Liver (tissue), 3 donors: Measurements from ENCODE around the gene USF2.

ENCODE experiments used
- ATF3 ChIP-seq: IDR thresholded peaks from 2 replicates; pipeline ENCODE4 v1.6.1; 2016; ENCODE audit warnings: antibody characterized with exemption
- CTCF ChIP-seq: fragments of 150-350 bp; IDR thresholded peaks from 2 replicates; pipeline ENCODE4 v1.5.1; 2017; ENCODE audit warnings: improper control_type of control experiment, low read depth, low read length; ENCODE audit not compliant: missing input control
- EGR1 ChIP-seq, 2 donors: IDR thresholded peaks; 2 replicates each; pipeline ENCODE4 v1.6.1; 2016 to 2018; ENCODE audit warnings: antibody characterized with exemption in 2 of 2, low read depth in 2 of 2
- FOXA1 ChIP-seq: IDR thresholded peaks from 2 replicates; pipeline ENCODE4 v1.6.1; 2016; ENCODE audit warnings: antibody characterized with exemption
- HNF4A ChIP-seq, 2 donors: conservative IDR thresholded peaks; 2 replicates each; pipeline ENCODE4 v1.6.1; 2016; ENCODE audit warnings: antibody characterized with exemption in 2 of 2, mild to moderate bottlenecking in 2 of 2
- HNF4G ChIP-seq: IDR thresholded peaks from 2 replicates; pipeline ENCODE4 v1.6.1; 2016; ENCODE audit warnings: antibody characterized with exemption
- JUND ChIP-seq, 2 donors: IDR thresholded peaks; 2 replicates each; pipeline ENCODE4 v1.6.1; 2016; ENCODE audit warnings: antibody characterized with exemption in 2 of 2
- MAX ChIP-seq: IDR thresholded peaks from 2 replicates; pipeline ENCODE4 v1.6.1; 2016; ENCODE audit warnings: antibody characterized with exemption
- NR2F2 ChIP-seq: IDR thresholded peaks from 2 replicates; pipeline ENCODE4 v1.6.1; 2016; ENCODE audit warnings: antibody characterized with exemption
- RAD21 ChIP-seq, 2 donors: IDR thresholded peaks; 2 replicates each; pipeline ENCODE4 v1.6.1; 2016; ENCODE audit warnings: antibody characterized with exemption in 2 of 2, mild to moderate bottlenecking in 2 of 2
- REST ChIP-seq: IDR thresholded peaks from 2 replicates; pipeline ENCODE4 v1.6.1; 2016; ENCODE audit warnings: antibody characterized with exemption, mild to moderate bottlenecking
- SP1 ChIP-seq: IDR thresholded peaks from 2 replicates; pipeline ENCODE4 v1.6.1; 2018; ENCODE audit warnings: antibody characterized with exemption, mild to moderate bottlenecking
- YY1 ChIP-seq: IDR thresholded peaks from 2 replicates; pipeline ENCODE4 v1.6.1; 2016; ENCODE audit warnings: antibody characterized with exemption, mild to moderate bottlenecking
- ZBTB33 ChIP-seq: IDR thresholded peaks from 2 replicates; pipeline ENCODE4 v1.6.1; 2016; ENCODE audit warnings: antibody characterized with exemption
- donor health status: healthy.
- donor health status: healthy.

GRCh38 chr19:35281303-35281702 lies 12.5 kb downstream of the USF2 start:
- TF ChIP-seq CTCF, result no peak
- TF ChIP-seq NR2F2, result no peak
- no peak for TF ChIP-seq MAX
- no peak for TF ChIP-seq REST
- TF ChIP-seq EGR1 (IDR thresholded peaks at IDR 0.05; ENCODE audit: low read depth in 2 of 2), result no peak
- no peak for TF ChIP-seq YY1
- TF ChIP-seq RAD21 (IDR thresholded peaks at IDR 0.05), result no peak
- no peak for TF ChIP-seq FOXA1
- TF ChIP-seq SP1, result no peak
- TF ChIP-seq ATF3, result no peak
- no peak for TF ChIP-seq HNF4A (conservative IDR thresholded peaks at IDR 0.05)
- TF ChIP-seq ZBTB33, result no peak
- TF ChIP-seq HNF4G, result no peak
- TF ChIP-seq JUND (IDR thresholded peaks at IDR 0.05), result no peak
